GM19023 (cell line): Measurements from ENCODE around the gene ZNF335.
A peak's percentile ranks its signal among the peaks of the same experiment; 100 is the strongest.

Source experiments
- ATAC-seq: cut with Tn5 transposase; IDR thresholded peaks from one replicate; pipeline ENCODE4 v1.9.1; 2021; ENCODE audit warnings: mild to moderate bottlenecking, moderate library complexity; ENCODE audit not compliant: unreplicated experiment

Gene ZNF335, protein sequence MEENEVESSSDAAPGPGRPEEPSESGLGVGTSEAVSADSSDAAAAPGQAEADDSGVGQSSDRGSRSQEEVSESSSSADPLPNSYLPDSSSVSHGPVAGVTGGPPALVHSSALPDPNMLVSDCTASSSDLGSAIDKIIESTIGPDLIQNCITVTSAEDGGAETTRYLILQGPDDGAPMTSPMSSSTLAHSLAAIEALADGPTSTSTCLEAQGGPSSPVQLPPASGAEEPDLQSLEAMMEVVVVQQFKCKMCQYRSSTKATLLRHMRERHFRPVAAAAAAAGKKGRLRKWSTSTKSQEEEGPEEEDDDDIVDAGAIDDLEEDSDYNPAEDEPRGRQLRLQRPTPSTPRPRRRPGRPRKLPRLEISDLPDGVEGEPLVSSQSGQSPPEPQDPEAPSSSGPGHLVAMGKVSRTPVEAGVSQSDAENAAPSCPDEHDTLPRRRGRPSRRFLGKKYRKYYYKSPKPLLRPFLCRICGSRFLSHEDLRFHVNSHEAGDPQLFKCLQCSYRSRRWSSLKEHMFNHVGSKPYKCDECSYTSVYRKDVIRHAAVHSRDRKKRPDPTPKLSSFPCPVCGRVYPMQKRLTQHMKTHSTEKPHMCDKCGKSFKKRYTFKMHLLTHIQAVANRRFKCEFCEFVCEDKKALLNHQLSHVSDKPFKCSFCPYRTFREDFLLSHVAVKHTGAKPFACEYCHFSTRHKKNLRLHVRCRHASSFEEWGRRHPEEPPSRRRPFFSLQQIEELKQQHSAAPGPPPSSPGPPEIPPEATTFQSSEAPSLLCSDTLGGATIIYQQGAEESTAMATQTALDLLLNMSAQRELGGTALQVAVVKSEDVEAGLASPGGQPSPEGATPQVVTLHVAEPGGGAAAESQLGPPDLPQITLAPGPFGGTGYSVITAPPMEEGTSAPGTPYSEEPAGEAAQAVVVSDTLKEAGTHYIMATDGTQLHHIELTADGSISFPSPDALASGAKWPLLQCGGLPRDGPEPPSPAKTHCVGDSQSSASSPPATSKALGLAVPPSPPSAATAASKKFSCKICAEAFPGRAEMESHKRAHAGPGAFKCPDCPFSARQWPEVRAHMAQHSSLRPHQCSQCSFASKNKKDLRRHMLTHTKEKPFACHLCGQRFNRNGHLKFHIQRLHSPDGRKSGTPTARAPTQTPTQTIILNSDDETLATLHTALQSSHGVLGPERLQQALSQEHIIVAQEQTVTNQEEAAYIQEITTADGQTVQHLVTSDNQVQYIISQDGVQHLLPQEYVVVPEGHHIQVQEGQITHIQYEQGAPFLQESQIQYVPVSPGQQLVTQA (N-terminal part only)

DNA sequence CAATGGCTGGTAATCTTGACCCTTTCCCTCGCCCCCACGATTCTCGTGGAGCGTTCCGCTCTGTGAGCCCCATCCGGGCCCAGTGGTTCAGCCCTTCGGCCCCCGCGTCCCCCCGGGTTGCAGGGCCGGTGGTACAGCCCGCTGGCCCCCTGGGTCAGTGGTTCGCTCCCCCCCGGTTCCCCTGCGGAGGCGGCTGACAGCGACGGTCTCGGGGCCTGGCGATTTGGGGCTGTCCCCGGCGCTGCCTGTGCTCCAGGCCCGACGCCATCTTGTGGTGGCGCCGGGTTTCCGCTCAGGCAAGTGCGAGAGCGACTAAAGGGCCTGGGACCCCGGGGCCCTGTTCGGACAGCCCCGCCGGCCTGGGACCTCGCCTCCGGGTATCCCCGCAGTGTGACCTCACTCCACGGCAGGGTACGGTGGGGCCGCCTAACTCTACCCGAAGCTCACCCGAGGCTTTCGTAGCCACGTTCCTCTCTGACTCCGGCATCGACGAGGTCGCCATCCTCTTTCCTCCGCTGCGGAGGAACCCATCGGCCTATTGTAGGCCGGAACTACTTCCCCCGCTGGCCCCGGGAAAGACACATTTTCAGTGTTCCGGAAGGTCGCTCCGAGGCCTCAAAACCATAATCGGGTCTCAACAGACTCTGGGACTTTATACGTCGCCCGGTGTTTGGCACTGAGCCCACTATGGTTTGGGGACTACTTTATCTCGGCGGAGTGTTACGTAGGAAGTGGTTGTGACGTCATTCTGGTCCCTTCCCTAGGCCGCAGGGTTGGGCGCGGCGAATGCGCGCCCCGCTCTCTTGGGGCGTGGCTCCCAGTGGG is at the start of gene ZNF335:
Gene ZNF335 (minus strand): TSS at position 529 of the 825 bp plus-strand sequence. CDS start 793 bp downstream, outside the sequence.
- ATAC-seq = peak; percentile 79

DNA sequence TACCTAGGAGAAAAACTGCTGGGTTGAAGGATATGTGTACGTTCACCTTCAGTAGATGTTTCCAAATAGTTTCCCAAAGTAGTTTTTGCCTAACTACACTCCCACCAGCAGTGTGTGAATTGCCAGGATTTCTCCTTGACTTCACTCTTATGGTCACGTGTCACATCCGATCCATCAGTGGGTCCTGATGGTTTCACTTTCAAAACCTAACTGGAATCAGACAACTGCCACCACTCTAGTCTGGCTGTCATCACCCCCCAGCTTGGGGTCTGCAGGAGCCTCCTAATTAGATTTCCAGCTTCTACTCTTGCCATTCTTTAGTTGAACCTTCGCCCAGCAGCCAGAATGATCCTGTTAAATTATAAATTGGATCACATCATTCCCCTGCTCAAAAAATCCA is 48.6 kb upstream of the ZNF335 start:
- no peak for ATAC-seq

DNA sequence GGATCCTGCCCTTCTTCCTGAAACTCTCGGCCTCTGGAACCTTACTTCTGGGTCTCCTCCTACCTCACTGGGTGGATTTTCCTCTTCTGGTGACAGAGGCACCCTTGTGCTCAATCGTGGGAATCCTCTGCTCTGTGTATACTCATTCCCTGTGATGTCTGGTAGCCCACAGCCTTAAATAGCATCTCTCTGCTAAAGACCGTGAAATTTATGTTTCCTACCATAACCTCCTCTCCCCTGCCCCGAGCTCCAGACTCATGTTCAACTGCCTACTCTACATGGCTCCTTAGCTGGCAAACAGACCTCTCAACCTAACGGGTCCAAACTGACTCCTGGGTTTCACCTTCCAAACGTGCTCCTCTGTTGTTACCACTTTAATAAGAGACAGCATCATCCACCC is 46.6 kb upstream of the ZNF335 start:
- ATAC-seq = no peak

DNA sequence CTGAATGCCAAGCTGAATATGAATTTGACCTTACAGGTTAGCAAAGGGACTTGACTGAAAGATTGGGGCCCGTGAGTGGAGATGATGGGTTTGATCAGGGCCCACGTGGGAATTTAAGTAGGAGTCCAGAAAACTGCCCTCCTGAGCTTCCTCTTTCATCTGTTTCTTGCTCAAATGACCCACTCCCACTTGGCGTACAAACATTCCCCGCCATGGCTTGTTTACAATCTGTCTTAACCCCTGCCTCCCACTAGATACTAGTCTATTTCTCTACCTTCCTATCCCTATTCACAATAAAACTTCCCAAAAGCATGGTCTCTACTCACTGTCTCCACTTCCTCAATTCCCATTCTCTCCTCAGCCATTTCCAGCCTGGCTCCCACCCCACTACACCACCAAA is 46.1 kb upstream of the ZNF335 start:
- no peak for ATAC-seq

DNA sequence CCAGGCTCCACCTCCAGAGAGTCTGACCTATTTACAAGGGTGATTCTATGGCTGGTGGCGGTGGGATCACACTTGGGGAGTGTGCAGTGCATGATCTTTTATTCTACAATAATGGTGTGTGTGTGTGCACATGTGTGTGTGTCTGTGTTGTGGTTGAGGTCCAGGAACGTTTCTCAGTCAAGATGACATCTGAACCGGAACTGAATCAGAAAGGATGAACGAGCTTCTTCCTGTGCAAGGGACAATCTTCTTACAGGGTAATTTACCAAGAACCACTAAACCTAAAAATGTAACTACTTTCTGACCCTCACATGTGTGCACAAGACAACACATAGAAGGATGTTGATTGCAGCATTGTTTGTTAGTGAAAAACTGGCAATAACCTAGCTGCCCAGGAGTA is 45.3 kb upstream of the ZNF335 start:
- ATAC-seq = no peak

DNA sequence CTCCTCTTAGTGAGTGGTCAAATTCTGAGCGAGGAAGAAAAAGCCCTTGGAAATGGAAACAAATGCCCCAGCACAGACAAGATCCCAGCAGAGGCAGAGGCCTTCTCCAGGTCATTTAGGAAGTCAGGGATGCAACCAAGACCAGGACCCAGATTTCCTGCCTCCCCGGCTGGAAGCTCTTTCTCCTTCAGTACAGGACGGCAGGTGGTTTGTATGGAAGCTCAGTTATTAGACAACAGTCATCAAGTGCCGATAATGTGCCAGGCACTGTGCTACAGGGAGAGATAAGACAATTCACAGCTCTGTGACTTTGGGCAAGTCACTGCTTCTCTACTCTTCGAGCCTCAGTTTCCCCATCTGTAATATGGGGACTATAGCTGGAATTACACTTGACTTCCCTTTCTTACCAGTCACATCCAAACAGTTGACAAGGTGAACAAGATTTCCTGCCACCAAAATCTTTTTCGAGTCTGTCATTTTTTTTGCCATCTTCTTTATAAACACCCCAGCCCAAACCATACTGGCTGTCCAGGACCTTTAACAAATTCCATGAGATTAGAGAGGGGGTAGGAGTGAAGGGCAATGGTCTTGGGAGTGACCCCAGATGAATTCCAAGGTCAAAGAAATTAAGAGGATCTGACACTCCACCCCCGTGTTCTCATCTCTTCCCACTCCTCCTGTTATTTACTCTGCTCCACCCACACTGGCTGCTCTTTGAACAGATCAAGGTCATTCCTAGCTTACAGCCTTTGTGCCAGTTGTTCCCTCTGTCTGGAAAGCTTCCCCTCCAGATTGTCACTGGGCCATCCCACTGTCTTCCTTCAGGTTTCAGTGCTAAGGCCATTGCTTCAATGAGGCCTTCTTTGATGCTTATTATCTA is 42.8 kb upstream of the ZNF335 start:
- no peak for ATAC-seq

DNA sequence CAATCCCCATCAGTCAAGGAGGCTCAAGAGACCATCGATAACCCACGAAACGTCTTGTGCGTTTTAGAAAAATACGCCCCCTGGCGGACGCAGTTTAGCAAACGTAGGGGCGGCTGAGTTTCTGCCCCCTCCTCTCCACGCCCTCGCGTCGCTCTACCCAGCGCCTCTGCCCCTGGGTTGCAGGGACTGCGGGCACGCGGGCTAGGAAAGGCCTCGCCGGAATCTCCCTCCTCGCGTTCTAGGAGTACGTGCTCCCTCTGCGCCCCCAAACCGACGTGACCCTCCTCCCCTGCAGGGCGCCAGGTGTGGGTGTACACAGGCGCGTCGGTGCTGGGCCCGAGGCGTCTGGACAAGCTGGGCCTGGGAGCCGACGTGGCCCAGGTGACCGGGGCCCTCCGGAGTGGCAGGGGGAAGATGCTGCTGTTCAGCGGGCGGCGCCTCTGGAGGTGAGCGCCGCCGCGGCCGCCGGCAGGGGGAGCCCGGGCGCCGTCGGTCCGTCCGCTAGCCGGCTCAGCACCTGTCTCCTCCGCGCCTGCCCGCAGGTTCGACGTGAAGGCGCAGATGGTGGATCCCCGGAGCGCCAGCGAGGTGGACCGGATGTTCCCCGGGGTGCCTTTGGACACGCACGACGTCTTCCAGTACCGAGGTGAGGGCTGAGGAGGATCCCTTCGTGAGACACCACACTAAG is 42.0 kb upstream of the ZNF335 start:
- ATAC-seq = no peak

DNA sequence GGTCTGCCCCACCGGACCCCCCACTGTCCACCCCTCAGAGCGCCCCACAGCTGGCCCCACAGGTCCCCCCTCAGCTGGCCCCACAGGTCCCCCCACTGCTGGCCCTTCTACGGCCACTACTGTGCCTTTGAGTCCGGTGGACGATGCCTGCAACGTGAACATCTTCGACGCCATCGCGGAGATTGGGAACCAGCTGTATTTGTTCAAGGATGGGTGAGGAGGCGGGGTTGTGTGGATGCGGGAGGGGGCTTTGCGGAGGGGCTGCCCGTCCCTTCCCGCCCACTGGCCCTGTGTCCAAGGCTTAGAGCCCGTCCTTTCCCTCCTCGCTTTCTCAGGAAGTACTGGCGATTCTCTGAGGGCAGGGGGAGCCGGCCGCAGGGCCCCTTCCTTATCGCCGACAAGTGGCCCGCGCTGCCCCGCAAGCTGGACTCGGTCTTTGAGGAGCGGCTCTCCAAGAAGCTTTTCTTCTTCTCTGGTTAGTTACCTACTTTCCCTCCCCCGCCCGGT is 41.4 kb upstream of the ZNF335 start:
- ATAC-seq = no peak

DNA sequence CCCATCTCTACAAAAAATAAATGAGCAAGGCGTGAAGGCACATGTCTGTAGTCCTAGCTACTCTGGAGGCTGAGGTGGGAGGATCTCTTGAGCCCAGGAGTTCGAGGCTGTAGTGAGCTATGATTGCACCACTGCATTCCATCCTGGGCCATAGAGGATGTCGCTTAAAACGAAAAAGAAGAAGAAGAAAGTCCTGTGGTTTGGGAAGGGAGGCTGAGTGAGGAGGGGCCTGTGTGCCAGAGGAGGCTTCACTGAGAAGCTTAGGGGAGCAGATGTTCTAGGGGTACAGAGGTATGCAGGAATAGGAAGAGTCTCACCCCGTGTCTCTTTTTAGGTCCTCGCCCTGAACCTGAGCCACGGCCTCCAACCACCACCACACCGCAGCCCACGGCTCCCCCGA is 40.9 kb upstream of the ZNF335 start:
- no peak for ATAC-seq

DNA sequence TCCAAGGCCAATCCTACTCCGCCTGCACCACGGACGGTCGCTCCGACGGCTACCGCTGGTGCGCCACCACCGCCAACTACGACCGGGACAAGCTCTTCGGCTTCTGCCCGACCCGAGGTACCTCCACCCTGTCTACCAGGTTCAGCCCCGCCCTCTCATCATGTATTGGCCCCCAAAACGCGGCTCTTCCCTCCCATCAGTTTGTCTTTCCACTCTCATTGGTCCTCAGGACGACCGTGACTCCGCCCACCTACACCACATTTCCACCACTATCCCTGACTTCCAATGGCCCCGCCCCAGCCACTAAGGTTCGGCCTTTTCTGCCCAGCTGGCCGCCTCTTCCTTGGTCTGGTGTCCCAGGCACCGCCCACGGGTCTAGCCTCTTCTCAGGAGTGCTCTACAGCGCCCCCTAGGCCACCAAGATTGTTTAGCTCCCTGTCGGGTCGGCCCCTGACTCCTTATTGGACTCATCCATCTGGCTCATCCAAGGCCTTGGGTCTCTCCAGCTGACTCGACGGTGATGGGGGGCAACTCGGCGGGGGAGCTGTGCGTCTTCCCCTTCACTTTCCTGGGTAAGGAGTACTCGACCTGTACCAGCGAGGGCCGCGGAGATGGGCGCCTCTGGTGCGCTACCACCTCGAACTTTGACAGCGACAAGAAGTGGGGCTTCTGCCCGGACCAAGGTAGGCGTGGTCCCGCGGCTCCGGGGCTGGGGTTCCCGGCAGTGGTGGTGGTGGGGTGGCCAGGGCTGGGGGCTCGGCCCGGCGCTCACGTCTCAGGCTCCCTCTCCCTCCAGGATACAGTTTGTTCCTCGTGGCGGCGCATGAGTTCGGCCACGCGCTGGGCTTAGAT is 39.9 kb upstream of the ZNF335 start:
- ATAC-seq = no peak

DNA sequence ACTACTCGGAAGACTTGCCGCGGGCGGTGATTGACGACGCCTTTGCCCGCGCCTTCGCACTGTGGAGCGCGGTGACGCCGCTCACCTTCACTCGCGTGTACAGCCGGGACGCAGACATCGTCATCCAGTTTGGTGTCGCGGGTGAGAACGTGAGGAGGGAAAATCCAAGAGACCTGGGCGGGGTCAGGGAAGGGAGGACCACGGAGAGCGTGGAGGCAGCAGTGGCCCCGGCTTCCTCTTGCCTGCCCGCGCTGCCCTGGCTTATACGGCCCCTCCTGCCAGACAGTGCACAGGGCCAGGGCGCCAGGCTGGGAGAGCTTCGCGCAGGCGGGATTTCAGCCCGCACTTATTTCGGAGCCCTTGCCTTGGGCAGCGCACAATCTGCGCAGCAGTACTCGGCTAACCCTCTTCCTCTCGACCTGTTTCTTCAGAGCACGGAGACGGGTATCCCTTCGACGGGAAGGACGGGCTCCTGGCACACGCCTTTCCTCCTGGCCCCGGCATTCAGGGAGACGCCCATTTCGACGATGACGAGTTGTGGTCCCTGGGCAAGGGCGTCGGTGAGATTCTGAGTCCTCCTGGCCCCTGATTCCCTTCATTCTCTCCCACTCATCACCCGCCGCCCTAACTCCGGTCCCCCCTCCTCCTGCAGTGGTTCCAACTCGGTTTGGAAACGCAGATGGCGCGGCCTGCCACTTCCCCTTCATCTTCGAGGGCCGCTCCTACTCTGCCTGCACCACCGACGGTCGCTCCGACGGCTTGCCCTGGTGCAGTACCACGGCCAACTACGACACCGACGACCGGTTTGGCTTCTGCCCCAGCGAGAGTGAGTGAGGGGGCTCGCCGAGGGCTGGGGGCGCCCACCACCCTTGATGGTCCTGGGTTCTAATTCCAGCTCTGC is 38.7 kb upstream of the ZNF335 start:
- ATAC-seq = no peak

DNA sequence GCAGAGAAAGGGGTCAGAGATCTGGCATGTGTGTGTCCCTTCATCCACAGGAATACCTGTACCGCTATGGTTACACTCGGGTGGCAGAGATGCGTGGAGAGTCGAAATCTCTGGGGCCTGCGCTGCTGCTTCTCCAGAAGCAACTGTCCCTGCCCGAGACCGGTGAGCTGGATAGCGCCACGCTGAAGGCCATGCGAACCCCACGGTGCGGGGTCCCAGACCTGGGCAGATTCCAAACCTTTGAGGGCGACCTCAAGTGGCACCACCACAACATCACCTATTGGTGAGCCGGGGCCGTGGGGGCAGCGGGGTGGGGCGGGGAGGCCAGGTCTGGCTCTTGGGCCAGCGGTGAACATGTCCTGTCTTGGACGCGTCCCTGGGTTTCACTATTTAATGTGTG is 37.8 kb upstream of the ZNF335 start:
- no peak for ATAC-seq

DNA sequence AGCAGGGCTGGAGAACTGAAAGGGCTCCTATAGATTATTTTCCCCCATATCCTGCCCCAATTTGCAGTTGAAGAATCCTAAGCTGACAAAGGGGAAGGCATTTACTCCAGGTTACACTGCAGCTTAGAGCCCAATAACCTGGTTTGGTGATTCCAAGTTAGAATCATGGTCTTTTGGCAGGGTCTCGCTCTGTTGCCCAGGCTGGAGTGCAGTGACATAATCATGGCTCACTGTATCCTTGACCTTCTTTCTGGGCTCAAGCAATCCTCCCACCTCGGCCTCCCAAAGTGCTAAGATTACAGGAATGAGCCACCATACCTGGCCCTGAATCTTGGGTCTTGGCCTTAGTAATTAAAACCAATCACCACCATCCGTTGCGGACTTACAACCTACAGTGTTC is 35.7 kb upstream of the ZNF335 start:
- no peak for ATAC-seq

DNA sequence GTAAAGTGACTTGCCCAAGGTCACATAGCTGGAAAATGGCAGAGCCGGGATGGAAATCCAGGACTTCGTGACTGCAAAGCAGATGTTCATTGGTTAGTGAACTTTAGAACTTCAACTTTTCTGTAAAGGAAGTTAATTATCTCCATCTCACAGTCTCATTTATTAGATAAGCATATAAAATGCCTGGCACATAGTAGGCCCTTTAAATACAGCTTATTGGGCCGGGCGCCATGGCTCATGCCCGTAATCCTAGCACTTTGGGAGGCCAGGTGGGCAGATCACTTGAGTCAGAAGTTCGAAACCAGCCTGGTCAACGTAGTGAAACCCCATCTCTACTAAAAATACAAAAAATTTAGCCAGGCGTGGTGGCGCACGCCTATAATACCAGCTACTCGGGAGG is 35.0 kb upstream of the ZNF335 start:
- ATAC-seq = no peak

DNA sequence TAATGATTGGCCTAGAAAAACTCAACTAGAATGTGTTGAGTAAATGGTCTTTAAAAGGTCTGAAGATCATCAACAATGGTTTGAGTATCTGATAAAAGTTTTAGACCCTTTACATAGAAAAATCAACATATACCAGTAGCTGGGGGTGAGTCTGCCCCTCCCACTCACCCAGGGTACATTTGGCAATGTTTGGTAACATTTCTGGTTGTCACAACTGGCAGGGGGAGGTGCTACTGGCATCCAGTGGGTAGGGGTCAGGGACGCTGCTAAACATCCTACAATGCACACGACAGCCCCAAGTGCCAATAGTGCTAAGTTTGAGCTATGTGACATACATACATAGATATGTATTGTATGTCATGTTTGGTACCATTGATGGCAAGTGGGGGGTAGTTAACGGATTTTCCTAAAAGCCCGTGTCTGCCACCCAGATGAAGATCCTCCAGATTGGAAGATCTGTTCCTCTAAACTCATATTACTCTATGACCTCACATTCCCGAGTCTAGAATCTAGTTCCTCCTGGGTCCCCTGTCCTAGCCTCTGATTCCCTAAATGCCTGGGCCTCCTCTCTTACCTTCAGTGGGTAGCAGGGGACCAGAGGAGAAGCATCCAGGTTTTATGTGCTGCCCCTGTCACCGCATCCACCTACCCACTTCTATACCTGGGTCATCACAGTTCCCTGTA is 34.2 kb upstream of the ZNF335 start:
- ATAC-seq = no peak

DNA sequence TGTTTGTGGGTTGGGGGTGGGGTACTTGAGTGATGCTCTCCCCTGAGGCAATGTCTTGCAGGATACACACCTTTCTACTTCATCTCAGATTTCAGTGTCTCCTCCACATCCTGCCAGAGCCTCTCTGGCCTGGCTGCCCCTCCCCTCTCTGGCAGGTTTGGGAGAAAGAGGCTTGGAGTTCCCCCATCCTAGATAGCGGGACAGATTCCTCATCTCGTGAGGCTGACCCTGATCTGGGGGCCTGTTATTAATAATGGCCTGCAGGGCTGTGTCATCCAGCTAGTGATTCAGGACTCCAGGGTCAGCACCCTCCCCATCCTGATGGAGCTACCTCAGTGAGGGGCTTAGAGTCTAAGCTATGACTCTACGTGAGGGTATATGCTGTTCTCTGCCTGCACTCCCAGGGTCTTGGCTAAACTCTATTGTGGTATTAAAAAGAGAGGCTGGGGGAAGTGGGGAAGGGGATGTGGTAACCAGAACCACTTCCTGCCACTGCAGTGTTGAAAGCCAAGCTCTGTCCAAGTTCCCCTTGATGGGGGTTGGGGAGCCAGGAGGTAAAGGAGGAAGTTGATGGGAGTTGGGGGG is 33.0 kb upstream of the ZNF335 start:
- no peak for ATAC-seq
